ENCODE measurements around the gene LPP. TPM values are rescaled to one million over a fixed set of nuclear protein-coding genes. Genes with fewer than 3 reads are reported as not detected.

The LPP gene
- total RNA-seq, 1 donor from 2014 or later: 14.2 TPM

DNA sequence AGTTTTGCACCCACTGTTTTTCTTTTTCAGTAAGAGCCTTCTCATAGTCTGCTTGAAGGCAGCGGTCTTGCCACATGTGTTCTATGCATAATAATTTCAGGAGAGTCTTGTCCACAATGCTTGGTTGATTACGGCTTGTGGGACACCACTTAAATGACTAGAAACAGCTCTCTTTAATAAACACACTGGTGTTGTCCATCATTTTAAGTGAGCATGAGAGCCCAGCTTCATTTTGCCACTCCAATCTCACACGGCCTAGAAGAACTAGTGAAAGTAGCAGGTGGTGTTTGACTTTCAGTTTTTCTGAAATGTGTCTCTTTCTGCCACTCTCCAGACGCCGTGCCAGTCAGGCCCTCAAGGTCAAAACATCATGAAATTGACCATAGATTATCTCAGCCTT lies 292.1 kb downstream of the LPP start:
- H3K27me3 ChIP-seq (ENCODE audit: control insufficient read depth, insufficient read depth, low read length): no peaks in the 10 kb centered on the region
- no peak overlapping the region for H3K4me3 ChIP-seq (ENCODE audit: low read depth, low read length)
- DNase-seq (ENCODE audit: low read depth): no peak
- no peak for FAIRE-seq
- H3K36me3 ChIP-seq (ENCODE audit: control insufficient read depth, insufficient read depth, low read length): no peaks in the 10 kb centered on the region
- TF ChIP-seq, protein P1, sequence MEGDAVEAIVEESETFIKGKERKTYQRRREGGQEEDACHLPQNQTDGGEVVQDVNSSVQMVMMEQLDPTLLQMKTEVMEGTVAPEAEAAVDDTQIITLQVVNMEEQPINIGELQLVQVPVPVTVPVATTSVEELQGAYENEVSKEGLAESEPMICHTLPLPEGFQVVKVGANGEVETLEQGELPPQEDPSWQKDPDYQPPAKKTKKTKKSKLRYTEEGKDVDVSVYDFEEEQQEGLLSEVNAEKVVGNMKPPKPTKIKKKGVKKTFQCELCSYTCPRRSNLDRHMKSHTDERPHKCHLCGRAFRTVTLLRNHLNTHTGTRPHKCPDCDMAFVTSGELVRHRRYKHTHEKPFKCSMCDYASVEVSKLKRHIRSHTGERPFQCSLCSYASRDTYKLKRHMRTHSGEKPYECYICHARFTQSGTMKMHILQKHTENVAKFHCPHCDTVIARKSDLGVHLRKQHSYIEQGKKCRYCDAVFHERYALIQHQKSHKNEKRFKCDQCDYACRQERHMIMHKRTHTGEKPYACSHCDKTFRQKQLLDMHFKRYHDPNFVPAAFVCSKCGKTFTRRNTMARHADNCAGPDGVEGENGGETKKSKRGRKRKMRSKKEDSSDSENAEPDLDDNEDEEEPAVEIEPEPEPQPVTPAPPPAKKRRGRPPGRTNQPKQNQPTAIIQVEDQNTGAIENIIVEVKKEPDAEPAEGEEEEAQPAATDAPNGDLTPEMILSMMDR (IDR thresholded peaks at IDR 0.05; ENCODE audit: insufficient read depth, low read length, severe bottlenecking): no peak

DNA sequence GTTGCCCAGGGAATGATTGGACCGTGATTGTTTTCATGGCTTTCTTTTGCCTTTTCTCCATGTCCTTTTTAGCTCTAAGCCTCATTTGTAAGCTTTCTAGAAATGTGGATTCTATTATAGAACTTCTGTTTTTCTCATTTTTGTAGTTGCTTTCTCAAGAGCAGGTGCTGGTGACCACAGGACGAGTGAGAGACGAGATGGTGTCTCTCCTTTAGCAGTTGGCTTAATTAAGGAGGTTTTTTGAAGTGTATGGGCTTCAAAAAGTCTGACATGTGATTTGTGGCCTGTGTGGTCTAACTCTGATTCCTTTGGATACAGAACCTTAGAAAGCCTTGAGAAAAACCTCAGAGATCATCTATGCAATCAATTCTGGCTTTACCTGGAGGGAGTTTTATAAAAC lies 292.8 kb downstream of the LPP start:
- FAIRE-seq (no peak), DNase-seq (ENCODE audit: low read depth) (no peak)
- TF ChIP-seq, protein P1 (IDR thresholded peaks at IDR 0.05; ENCODE audit: insufficient read depth, low read length, severe bottlenecking): no peak
- no peaks in the 10 kb centered on the region for H3K36me3 ChIP-seq (ENCODE audit: control insufficient read depth, insufficient read depth, low read length)
- no peak overlapping the region for H3K4me3 ChIP-seq (ENCODE audit: low read depth, low read length)
- no peaks in the 10 kb centered on the region for H3K27me3 ChIP-seq (ENCODE audit: control insufficient read depth, insufficient read depth, low read length)

DNA sequence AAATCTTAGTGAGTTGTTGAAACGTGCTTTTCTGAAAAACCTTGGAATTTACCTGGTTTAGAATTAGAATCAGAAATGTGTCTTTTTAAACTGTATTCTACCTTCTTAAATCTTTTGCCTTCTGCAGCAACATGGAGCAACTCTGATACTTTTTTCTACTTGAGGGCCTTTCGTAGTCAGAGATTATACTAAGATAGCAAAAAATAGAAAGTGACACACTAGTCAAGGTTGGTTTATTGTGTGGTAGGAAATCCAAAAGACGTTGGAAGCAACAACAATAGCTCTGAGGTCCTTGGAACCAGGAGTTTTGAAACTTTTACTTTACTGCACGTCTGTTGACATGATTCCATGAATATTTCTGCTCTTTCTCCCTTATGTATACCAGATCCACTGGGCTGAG lies 294.9 kb downstream of the LPP start:
- FAIRE-seq (no peak), DNase-seq (ENCODE audit: low read depth) (no peak)
- no peak overlapping the region for H3K4me3 ChIP-seq (ENCODE audit: low read depth, low read length)
- TF ChIP-seq, protein P1 (IDR thresholded peaks at IDR 0.05; ENCODE audit: insufficient read depth, low read length, severe bottlenecking): no peak
- H3K36me3 ChIP-seq (ENCODE audit: control insufficient read depth, insufficient read depth, low read length): no peaks in the 10 kb centered on the region
- H3K27me3 ChIP-seq (ENCODE audit: control insufficient read depth, insufficient read depth, low read length): no peaks in the 10 kb centered on the region

DNA sequence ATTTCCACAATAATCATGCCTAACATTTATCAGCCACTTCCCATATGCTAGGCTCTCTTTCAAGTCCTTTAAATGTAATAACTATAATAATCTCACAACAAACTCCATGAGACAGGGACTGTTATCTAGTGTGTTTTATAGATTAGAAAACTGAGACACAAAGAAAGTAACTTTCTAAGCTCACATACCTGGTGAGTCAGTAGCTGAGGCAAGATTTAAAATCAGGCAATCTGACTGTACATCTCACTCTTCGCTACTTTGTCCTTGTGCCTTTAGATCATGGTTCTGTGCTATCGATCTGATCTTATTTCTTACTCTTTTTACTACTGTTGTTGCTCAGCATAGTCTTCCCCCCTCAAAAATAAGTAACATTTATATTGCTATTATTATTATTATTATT lies 295.5 kb downstream of the LPP start:
- TF ChIP-seq, protein P1 (IDR thresholded peaks at IDR 0.05; ENCODE audit: insufficient read depth, low read length, severe bottlenecking): no peak
- FAIRE-seq (no peak), DNase-seq (ENCODE audit: low read depth) (no peak)
- H3K4me3 ChIP-seq (ENCODE audit: low read depth, low read length): no peak overlapping the region
- no peaks in the 10 kb centered on the region for H3K36me3 ChIP-seq (ENCODE audit: control insufficient read depth, insufficient read depth, low read length)
- H3K27me3 ChIP-seq (ENCODE audit: control insufficient read depth, insufficient read depth, low read length): no peaks in the 10 kb centered on the region

DNA sequence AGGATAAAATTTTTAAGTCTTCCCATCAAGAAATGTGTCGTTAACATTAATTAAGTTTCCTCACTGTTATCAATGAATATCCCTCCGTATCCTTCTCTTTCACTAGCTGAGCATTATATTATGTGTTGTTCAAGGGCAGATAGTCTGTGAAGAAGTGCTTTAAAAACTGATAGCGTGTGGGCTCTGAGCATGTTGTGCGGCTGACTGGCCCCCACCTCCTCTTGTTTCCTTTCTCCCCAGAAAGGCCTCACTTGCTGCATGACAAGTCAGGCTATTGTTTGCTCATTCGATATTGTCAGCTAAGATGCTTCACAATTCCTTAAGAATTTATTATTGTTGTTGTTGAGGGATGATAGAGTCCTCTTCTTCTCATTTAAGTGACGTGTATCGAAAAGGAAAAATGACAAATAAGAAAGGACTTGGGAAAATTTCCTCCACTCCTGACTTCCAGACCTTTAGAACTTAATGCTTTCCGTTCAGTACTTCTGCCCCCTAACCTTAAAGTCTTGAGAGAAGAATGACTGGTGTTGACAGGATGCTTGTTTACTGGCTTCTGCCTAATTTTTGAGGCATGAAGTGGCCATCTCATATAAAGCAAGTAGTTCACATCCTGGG lies 298.3 kb downstream of the LPP start:
- FAIRE-seq (no peak), DNase-seq (ENCODE audit: low read depth) (no peak)
- Histone ChIP-seq H3K4me3 (ENCODE audit: low read depth, low read length) (no peak overlapping the region), H3K36me3 (ENCODE audit: control insufficient read depth, insufficient read depth, low read length) (no peaks in the 10 kb centered on the region), H3K27me3 (ENCODE audit: control insufficient read depth, insufficient read depth, low read length) (no peaks in the 10 kb centered on the region)
- TF ChIP-seq, protein P1 (IDR thresholded peaks at IDR 0.05; ENCODE audit: insufficient read depth, low read length, severe bottlenecking): no peak
